ENCODE measurements around the gene FZD8.

- TF ChIP-seq CTCF (IDR thresholded peaks at IDR 0.05; ENCODE audit: insufficient read depth, low read depth, low read length): no peak
- TF ChIP-seq EZH2 (IDR thresholded peaks at IDR 0.05; ENCODE audit: insufficient read depth, low read length): no peak
Measured at GRCh38 chr10:35640951-35641675, 983 bp downstream of the FZD8 start.
